Fibroblast of the conjunctiva (primary cell): ENCODE results near the gene MCL1.
A peak's percentile ranks its signal among the peaks of the same experiment; 100 is the strongest.
"Not testable (repeated sequence)": the region's sequence is repeated elsewhere in the genome, so short reads cannot be mapped to it uniquely, and the experiment has no call there.

Source experiments
- DNase-seq: peaks from one replicate; pipeline ENCODE4 v3.0.0-alpha.2; 2010; ENCODE audit warnings: low read depth

Gene MCL1

DNA sequence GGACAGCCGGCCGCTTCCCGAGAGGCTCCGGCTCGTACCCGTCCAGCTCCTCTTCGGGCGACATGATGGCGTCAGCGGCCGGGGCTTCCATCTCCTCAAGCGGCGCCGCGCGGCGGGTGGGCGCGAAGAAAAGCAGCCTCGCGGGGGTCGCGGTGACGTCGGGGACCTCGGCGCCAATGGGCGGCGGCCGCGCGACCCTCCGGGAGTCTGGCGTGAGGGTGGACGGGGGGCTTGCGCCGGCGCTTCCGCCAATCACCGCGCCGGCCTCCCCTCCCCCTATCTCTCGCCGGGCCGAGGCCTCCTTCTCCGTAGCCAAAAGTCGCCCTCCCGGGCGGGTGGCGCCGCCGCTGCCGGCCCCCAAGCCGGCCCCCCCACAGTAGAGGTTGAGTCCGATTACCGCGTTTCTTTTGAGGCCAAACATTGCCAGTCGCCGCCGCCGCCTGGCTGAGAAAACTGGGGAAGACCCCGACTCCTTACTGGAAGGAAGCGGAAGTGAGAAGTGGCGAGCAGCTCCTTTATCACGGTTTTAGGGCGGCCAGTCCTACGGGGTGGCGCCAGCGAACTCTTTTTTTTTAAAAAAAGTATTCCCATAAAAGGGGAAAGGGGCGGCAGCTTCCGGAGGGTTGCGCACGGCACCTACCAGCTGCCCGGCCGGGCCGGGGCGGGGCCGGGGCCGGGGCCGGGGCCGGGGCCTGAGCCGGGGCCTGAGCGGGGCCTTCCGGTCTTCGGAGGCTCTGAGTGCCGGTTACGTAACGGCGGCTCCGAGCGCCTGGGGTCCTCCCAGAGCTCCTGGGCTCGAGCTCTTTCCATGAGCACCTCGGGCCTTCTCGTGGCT is at the start of gene MCL1:
TSS of gene MCL1 (minus strand) at position 501 of the 835 bp plus-strand sequence. CDS start at position 421, 80 bp downstream.
- peak; percentile 93 for DNase-seq

DNA sequence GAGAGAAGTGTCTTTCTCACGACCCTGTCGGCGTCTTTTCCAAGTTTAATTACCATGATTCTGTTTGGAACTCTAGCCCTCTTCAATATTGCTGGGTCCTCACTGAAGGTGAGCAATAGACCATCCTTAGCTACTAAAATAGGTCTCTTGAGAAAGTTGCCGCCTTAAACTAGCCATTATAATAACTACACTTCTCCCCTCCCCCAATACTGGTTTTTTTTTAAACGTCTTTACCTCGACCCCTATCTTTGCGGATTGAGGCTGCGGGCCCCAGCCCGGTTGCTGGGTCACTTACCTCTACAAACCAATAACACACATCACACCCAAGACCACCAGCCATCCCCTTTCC is 49.3 kb upstream of the MCL1 start:
- DNase-seq, result no peak

DNA sequence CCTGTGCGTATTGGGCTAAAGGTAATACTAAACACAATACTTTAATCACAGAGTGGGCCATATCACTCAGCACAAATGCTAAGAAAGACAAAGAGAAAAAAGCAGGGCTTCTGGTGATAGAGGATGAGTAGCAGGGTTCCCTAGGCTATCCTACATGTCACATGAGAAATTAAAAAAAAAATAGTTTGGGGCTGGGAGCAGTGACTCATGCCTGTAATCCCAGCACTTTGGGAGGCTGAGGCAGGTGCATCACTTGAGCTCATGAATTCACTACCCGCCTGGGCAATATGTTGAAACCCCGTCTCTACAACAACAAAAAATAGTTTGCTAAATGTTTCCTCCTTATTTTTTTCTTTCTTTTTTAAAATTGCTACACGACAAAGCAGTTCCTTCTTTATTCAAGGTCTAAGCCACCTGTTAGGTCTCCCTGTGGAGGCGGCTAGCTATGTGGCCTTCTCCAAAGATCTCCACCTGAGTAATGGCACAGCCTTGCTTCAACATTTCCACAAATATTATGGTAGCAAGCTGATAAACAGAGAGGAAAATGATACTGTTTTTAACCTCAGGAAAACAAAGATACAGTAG is 48.5 kb upstream of the MCL1 start:
- no peak for DNase-seq

DNA sequence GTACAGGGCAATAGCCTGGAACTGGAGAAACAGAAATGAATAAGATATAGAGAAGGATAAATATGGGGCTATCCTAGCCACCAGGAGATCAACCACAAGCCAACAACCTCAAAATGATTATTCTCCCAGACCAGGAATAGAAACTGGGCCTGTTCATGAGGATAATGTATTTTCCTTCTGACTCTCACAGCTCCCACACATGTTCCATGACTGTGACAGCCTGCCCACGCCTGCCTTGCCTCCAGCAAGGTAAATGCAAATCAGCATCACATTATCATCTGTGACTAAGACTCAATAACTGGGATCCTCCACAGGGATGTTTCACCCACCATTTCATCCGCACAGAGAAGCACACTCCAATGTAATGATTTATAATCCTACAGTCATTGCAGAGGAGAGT is 46.7 kb upstream of the MCL1 start:
- no peak for DNase-seq

DNA sequence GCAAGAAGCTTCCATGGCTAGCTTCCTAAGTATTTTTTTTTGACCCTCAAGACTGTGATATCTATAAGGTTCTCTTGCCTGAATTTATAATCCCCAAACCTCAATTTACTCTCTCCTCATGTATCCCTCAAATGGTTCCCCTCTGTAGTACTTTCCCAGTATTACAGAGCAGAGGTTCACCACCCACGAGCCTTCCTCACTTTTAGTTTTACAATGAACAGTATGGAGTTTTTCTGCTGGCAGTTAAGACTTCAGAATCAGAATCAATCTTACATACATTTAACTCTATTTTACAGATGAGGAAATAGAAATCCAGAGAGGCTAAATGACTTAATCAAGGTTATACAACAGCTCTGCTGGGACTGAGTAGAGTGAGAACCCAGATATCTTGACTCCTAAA is 45.1 kb upstream of the MCL1 start:
- not testable (repeated sequence) for DNase-seq

DNA sequence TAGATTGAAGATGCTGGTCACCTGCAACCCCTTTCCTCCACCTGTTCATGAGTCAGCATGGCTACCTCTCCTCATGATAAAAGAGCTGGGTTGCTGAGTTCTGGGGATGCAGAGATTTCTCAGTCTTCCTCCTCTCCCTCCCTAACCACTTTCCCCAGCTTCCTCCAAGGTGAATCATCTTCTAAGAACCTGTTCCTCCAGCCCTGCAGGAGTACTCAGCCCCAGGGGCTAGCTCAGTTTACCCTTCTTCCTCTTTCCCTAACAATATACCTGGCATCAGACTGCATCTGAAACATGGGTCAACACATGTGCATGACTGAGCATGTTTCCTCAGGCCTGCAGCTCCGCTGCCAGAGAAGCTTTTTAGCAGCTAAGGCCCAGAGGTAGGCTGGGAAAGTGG is 44.7 kb upstream of the MCL1 start:
- DNase-seq, result not testable (repeated sequence)

DNA sequence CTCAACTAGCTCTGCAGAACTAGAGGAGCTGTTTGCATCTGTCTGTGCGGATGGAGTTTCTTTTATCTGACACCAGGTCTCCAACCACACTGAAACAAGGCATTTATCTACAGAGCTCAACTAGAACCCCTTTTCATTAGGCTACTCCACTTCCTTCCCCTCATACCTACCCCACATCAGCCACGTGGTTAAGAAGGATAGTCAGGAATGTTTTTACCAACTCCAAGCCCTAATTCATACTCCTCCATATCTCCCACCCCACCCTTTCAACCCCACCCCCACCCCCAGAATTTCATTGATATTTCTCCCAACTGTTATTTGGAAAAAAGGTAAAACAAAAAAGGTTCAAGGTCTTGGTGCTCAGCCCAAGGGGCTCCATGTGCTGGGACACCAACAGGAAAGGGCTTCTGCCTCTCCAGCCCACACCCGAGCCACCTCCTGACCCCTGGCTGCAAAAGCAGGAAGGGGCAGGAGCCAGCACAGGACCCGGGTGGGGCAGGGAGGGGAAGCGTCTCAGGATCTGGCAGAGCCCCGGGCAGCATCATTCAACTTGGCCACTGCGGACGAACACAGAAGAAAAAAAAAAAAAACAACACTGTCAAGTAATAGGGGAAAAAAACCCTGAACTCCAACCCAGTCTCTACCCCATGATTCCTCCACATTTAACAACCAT is 43.0 kb upstream of the MCL1 start:
- peak; percentile 20 for DNase-seq

DNA sequence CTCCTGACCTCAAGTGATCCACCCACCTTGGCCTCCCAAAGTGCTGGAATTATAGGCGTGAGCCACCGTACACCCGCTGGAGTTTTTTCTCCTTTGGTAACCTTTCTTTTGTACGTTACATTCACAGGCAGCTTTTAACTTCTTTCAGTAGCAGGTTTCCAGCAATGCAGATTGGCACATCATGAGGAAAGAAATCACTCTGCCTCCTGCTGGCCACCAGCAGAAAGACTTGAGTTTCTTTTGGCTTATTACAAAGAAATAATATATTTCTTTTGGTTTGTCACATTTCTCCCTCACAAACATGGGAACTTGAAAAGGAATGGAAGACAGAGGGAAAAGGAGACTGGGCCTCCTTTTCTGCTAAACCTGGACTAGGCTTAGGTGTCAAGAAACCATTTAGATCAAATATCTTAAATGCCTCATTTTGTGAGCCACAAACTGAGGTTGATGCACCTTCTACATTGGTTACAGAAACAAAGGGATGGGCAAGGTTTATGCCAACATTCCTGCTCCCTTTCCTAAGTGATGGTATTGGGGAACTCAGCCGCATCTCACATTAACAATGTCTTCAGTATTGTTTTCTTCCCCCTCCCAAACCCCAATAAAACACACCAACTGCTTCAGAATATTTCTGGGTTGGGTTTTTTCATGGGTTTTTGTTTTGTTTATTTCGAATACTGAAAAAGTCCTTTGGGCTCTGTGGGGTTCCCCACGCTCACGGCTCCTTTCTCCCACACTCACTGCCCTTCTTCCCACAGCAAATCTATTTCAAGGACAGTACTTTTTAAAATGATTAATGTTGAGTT is 42.3 kb upstream of the MCL1 start:
- DNase-seq, result peak; percentile 73

DNA sequence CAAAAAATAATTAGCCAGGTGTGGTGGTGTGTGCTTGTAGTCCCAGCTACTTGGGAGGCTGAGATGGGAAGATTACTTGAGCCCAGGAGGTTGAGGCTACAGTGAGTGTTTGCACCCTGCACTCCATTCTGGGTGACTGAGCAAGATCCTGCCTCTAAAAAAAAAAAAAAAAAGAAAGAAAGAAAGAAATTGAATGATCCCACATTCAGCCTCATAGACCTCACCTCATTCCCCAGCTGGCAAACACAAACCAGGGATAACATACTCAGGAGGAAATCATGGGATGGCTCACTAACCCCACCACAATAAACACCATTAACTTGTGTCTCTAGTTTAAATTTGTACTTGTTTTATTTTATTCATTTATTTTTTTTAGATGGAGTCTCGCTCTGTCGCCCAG is 41.5 kb upstream of the MCL1 start:
- no peak for DNase-seq

DNA sequence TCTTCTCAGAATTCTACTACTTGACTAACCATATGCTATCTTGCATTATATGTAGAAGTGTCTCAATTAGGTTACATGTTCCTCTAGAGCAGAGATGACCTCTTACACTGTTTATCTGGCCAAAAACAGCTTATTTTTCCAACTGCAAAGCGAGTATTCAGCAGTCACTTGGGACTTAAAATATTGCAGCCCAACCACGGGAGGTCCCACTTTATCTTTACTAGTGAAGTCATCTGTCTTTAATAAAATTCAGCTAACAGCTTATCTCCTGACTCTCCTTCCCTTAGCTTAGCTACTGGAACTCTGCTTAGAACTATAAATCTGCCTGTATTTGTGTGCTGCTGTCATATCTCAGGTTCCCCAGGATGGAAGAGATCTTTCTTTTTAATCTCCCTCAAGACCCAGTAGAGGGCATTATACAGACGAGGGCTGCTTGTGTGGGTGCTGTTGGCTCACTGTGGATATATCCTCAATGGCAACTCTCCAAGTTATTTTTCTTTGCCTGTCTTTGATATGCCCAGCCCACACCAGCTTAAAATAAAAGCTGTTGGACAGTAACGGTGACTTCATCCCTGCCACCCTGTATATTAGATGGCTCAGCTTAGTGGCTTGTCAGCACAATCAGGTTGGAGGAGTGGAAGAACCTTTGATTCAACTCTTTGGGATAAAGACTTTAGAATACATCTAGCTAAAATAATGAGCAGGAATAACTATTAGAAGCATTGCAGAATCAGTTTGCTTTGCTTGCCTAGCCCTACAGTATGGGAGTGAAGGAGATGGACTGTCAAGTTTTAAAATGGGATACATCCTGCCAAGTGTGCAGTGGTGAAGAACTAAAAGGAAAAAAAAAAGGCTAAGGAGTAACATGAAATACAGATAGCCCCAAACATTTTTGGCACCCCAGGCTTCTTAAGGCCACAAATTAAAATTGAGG is 40.4 kb upstream of the MCL1 start:
- peak; percentile 65 for DNase-seq

DNA sequence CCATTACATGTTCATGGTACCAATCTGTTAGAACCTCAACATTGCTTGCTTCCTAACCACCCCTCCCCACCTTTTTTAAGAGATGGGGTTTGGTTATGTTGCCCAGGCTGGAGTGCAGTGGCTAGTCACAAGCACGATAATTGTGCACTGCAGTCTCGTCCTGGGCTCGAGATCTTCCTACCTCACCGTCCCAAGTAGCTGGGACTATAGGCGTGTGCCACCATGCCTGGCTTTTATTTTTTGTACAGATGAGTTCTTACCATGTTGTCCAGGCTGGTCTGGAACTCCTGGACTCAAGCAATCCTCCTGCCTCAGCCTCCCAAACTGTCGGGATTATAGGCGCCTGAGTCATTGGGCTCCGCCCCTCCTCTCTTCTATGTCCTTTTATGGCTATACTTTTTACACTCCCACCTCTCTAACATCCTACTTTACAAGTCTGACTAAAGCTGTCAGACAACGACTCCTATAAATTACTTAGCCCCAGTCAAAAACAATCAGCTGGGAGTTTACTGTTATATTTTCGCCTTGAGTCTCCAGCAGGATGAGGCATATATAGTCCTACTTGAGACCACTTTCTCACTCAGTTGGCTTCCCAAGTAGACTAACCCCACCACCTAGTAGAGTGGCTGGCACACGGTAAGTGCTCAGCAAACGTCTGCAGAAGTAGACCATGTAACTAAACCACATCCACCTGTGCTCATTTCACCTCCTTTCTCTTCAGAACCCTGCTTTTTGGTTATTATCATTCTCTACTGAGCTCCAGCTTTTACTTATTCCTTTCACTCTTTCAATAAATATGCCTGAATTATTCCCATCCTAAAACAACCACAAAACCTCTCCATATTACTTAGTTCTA is 36.2 kb upstream of the MCL1 start:
- no peak for DNase-seq

DNA sequence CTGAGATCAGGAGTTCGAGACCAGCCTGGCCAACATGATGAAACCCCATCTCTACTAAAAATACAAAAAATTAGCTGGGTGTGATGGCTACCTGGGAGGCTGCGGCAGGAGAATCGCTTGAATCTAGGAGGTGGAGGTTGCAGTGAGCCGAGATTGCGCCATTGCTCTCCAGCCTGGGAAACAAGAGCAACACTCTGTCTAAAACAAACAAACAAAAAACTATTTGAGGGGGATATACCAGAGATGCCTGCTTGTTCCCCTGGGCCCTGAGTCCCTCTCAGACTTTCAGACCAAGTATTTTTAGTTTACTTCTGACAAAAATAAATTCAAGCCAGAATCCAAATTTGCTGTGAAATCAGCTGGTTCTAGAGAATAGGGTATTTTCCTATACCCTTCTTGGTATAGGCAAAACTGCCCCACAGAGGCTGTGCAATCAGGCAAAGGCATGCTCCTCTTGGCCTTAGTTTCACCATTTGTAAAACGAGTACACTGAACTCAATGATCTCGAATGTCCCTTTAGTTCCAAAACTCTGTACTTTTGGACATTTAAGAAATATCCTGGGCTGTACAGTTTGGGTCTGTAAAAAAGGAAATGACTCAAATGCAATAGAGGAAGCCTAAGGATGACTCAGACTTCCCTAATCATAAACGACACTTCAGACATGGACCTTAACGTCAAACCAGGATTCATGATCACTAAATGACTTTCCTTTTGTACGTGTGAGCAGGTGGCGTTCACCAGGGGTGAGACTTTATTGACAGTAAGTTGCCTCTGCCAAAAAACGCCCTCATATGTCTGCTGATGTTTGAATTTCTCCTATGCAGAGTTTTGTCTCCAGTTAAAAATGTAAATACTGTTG is 33.9 kb upstream of the MCL1 start:
- peak; percentile 63 for DNase-seq

DNA sequence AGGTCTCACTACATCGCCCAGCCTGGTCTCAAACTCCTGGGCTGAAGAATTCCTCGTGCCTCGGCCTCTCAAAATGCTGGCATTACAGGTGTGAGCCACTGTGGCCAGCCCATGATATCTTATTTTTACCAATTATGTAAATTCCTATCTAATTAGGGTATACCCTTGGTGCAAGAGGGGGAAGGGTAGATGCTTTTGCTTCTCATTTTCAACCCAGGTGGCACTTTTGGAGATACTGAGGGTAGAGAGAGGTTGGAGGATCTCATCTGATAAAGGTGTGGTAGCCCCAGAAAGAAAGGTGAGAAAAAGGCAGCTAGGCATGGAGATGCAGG is 32.6 kb upstream of the MCL1 start:
- DNase-seq, result no peak

DNA sequence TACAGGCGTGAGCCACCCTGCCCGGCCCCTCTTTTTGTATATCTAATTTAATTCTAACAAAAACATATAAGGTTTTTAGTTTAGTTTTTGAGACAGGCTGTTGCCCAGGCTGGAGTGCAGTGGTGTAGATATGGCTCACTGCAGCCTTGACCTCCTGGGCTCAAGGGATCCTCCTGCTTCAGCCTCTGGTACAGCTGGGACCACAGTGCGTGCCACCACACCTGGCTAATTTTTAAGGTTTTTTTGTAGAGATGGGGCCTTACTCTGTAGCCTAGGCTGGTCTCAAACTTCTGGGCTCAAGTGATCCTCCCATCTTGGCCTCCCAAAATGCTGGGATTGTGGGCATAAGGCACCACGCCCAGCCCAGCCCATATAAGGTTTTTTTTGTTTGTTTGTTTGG is 31.2 kb upstream of the MCL1 start:
- no peak for DNase-seq

DNA sequence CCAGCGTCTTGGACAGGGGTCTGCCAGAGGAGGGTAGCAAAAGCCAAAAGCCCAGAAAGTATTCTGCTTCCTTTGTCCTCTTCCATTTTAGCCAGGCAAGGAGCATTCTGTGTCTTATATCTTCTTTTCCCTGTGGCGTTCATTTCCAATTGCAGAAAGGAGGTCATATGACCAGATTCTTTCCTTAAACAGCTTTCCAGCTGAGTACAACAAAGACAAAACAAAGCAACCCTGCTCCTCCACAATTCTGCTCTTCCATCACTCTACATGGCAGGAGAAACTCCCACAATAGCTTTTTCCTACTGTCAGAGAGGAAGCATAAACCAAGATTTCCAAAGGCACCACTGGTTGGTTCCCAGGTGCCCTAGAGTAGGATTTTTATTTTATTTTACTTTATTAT is 30.3 kb upstream of the MCL1 start:
- DNase-seq, result no peak

DNA sequence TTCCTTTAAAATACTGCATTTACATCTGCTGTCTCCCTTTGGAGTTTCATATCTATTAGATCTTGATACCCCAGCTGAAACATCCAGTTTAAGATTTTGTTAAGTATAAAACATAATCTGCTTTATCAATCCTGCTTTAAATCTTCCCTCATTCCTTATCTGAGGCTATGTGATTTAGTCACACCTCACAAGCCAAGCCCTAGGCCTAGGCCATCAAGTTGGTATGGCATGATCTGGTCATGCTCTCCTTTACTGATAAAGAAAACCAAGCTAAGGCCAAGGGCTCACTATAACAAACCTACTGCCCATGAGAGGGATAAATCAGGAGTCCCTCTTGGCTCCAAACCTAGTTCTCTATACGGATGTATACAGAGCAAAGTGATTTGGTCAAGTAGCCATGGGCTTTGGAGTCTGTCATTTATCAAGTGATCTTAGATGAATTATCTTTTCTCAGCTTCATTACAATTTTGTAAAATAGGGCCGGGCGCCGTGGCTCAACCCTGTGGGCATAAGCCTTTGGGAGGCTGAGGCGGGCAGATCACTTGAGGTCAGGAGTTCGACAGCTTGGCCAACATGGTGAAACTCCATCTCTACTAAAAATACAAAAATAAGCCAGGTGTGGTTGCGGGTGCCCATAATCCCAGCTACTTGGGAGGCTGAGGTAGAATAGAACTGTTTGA is 27.2 kb upstream of the MCL1 start:
- DNase-seq, result no peak

DNA sequence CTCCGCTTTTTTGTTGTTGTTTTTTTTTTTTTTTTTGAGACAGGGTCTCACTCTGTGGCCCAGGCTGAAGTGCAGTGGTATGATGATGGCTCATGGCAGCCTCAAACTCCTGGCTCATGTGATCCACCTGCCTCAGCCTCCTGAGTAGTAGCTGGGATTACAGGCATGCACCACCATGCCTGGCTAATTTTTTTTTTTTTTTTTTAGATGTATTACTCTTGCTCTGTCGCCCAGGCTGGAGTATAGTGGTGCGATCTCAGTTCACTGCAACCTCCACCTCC is 26.0 kb upstream of the MCL1 start:
- DNase-seq, result not testable (repeated sequence)

DNA sequence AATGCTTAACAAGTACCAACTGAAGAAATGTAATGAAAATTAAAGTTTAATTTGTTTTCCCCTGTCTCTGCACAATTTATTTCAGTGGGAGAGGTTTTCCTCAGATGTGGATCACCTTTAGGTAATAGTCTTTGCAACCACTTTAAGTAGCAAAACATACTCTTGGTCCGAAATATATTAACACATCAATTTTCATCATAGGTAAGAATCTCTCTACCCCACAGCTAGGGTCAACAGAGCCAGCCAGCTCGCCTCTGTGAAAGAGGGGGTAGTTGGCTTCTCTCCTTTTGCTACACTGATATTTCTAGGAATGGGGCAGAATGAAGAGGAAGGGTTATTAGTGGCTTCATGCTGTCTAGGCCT is 24.8 kb upstream of the MCL1 start:
- no peak for DNase-seq

DNA sequence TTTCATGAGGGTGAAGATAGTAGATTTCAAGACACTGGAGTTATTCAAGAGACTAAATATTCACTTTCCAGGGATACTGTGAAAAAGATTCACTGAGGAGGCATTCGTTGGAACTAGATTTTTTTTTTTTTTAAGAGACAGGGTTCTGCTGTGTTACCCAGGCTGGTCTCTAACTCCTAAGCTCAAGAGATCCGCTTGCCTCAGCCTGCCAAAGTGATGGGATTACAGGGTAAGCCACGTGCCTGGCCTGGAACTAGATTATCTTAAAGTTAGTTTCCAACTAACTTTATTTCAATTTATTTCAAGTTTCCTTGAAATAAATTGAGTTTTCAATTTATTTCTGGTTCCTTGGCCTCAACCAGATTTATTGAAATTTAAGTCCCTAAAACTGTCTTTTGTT is 24.3 kb upstream of the MCL1 start:
- DNase-seq, result no peak
